ENCODE measurements around the gene PLA2G6.
"Not testable (repeated sequence)": the region's sequence is repeated elsewhere in the genome, so short reads cannot be mapped to it uniquely, and the experiment has no call there.

Gene PLA2G6

GRCh38 chr22:38186429-38186828, 4.8 kb upstream of the PLA2G6 start:
- Histone ChIP-seq H3K9me3 (ENCODE audit: insufficient read depth, low read length, severe bottlenecking) (no peaks in the 10 kb centered on the region), H3K9ac (ENCODE audit: low read depth, low read length) (no peak overlapping the region), H3K4me2 (ENCODE audit: insufficient read depth, low read length) (no peak overlapping the region), H3K27ac (ENCODE audit: low read length) (no peak overlapping the region), H3K36me3 (ENCODE audit: insufficient read depth, low read length) (no peaks in the 10 kb centered on the region), H3K4me1 (ENCODE audit: insufficient read depth, low read length) (peaks cover 11% of the 10 kb centered on the region), H3K79me2 (ENCODE audit: insufficient read depth, low read length) (peaks cover 2% of the 10 kb centered on the region), H2AFZ (ENCODE audit: low read depth, low read length) (no peak overlapping the region), H3K27me3 (ENCODE audit: insufficient read depth, low read length, poor library complexity) (no peaks in the 10 kb centered on the region), H3K4me3 (ENCODE audit: low read depth in 1 of 2, low read length in 2 of 2) (no peak overlapping the region), H4K20me1 (ENCODE audit: insufficient read depth, low read length) (no peaks in the 10 kb centered on the region)
- no peak for DNase-seq
- TF ChIP-seq, protein P1, sequence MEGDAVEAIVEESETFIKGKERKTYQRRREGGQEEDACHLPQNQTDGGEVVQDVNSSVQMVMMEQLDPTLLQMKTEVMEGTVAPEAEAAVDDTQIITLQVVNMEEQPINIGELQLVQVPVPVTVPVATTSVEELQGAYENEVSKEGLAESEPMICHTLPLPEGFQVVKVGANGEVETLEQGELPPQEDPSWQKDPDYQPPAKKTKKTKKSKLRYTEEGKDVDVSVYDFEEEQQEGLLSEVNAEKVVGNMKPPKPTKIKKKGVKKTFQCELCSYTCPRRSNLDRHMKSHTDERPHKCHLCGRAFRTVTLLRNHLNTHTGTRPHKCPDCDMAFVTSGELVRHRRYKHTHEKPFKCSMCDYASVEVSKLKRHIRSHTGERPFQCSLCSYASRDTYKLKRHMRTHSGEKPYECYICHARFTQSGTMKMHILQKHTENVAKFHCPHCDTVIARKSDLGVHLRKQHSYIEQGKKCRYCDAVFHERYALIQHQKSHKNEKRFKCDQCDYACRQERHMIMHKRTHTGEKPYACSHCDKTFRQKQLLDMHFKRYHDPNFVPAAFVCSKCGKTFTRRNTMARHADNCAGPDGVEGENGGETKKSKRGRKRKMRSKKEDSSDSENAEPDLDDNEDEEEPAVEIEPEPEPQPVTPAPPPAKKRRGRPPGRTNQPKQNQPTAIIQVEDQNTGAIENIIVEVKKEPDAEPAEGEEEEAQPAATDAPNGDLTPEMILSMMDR (IDR thresholded peaks at IDR 0.05; ENCODE audit: borderline replicate concordance, extremely low read depth, low read length, poor library complexity, severe bottlenecking): no peak
- TF ChIP-seq EZH2 (IDR thresholded peaks at IDR 0.05; ENCODE audit: borderline replicate concordance, low read depth, low read length, severe bottlenecking): no peak
- ATAC-seq (ENCODE audit: insufficient read depth, low read depth): no peak

GRCh38 chr22:38184788-38185187, 3.2 kb upstream of the PLA2G6 start:
- Histone ChIP-seq H3K27me3 (ENCODE audit: insufficient read depth, low read length, poor library complexity) (no peaks in the 10 kb centered on the region), H3K4me3 (ENCODE audit: low read depth in 1 of 2, low read length in 2 of 2) (no peak overlapping the region), H3K36me3 (ENCODE audit: insufficient read depth, low read length) (no peaks in the 10 kb centered on the region), H3K9ac (ENCODE audit: low read depth, low read length) (no peak overlapping the region), H3K79me2 (ENCODE audit: insufficient read depth, low read length) (peaks cover 18% of the 10 kb centered on the region), H3K4me2 (ENCODE audit: insufficient read depth, low read length) (no peak overlapping the region), H3K9me3 (ENCODE audit: insufficient read depth, low read length, severe bottlenecking) (no peaks in the 10 kb centered on the region), H4K20me1 (ENCODE audit: insufficient read depth, low read length) (no peaks in the 10 kb centered on the region), H3K27ac (ENCODE audit: low read length) (no peak overlapping the region), H3K4me1 (ENCODE audit: insufficient read depth, low read length) (peaks cover 24% of the 10 kb centered on the region), H2AFZ (ENCODE audit: low read depth, low read length) (no peak overlapping the region)
- no peak for ATAC-seq (ENCODE audit: insufficient read depth, low read depth)
- TF ChIP-seq EZH2 (IDR thresholded peaks at IDR 0.05; ENCODE audit: borderline replicate concordance, low read depth, low read length, severe bottlenecking): no peak
- TF ChIP-seq, protein P1 (IDR thresholded peaks at IDR 0.05; ENCODE audit: borderline replicate concordance, extremely low read depth, low read length, poor library complexity, severe bottlenecking): no peak
- no peak for DNase-seq

- Histone ChIP-seq H3K27ac (ENCODE audit: low read length) (peak overlapping the region; percentile 95), H3K9ac (ENCODE audit: low read depth, low read length) (peak overlapping the region; percentile 87), H3K4me2 (ENCODE audit: insufficient read depth, low read length) (peak overlapping the region; percentile 94), H3K9me3 (ENCODE audit: insufficient read depth, low read length, severe bottlenecking) (no peaks in the 10 kb centered on the region), H4K20me1 (ENCODE audit: insufficient read depth, low read length) (peaks cover 7% of the 10 kb centered on the region), H3K4me3 (ENCODE audit: low read depth in 1 of 2, low read length in 2 of 2) (peak overlapping the region; percentile 67 to 96), H2AFZ (ENCODE audit: low read depth, low read length) (peak overlapping the region; percentile 88), H3K4me1 (ENCODE audit: insufficient read depth, low read length) (peaks cover 40% of the 10 kb centered on the region), H3K27me3 (ENCODE audit: insufficient read depth, low read length, poor library complexity) (no peaks in the 10 kb centered on the region), H3K36me3 (ENCODE audit: insufficient read depth, low read length) (peaks cover 9% of the 10 kb centered on the region), H3K79me2 (ENCODE audit: insufficient read depth, low read length) (peaks cover 48% of the 10 kb centered on the region)
- DNase-seq (peak; percentile 25), ATAC-seq (ENCODE audit: insufficient read depth, low read depth) (no peak)
- no peak for TF ChIP-seq EZH2 (IDR thresholded peaks at IDR 0.05; ENCODE audit: borderline replicate concordance, low read depth, low read length, severe bottlenecking)
- TF ChIP-seq, protein P1 (IDR thresholded peaks at IDR 0.05; ENCODE audit: borderline replicate concordance, extremely low read depth, low read length, poor library complexity, severe bottlenecking): no peak
These were observed 683 bp downstream of the PLA2G6 start for GRCh38 chr22:38180841-38181452.

GRCh38 chr22:38178605-38178937, 3.1 kb downstream of the PLA2G6 start:
- Histone ChIP-seq H3K4me1 (ENCODE audit: insufficient read depth, low read length) (peaks cover 40% of the 10 kb centered on the region), H3K79me2 (ENCODE audit: insufficient read depth, low read length) (peaks cover 64% of the 10 kb centered on the region), H4K20me1 (ENCODE audit: insufficient read depth, low read length) (peaks cover 21% of the 10 kb centered on the region), H3K36me3 (ENCODE audit: insufficient read depth, low read length) (peaks cover 16% of the 10 kb centered on the region)
- H3K4me2 ChIP-seq (ENCODE audit: insufficient read depth, low read length); DNase-seq; H3K27me3 ChIP-seq (ENCODE audit: insufficient read depth, low read length, poor library complexity); H3K9me3 ChIP-seq (ENCODE audit: insufficient read depth, low read length, severe bottlenecking); ATAC-seq (ENCODE audit: insufficient read depth, low read depth); H3K27ac ChIP-seq (ENCODE audit: low read length); H2AFZ ChIP-seq (ENCODE audit: low read depth, low read length); H3K9ac ChIP-seq (ENCODE audit: low read depth, low read length); H3K4me3 ChIP-seq (ENCODE audit: low read depth in 1 of 2, low read length in 2 of 2): not testable (repeated sequence)
